Measurements from ENCODE around the gene SUSD3. TPM values are rescaled to one million over a fixed set of nuclear protein-coding genes. Genes with fewer than 3 reads are reported as not detected.
"Not testable (repeated sequence)": the region's sequence is repeated elsewhere in the genome, so short reads cannot be mapped to it uniquely, and the experiment has no call there.

SUSD3 gene
- total and polyA plus RNA-seq, 10 of the 15 experiments (the other 5 are each of a cell fraction or from before 2014, with no cell fraction given), result 2.5 to 92.0 (median 31.1) TPM

DNA sequence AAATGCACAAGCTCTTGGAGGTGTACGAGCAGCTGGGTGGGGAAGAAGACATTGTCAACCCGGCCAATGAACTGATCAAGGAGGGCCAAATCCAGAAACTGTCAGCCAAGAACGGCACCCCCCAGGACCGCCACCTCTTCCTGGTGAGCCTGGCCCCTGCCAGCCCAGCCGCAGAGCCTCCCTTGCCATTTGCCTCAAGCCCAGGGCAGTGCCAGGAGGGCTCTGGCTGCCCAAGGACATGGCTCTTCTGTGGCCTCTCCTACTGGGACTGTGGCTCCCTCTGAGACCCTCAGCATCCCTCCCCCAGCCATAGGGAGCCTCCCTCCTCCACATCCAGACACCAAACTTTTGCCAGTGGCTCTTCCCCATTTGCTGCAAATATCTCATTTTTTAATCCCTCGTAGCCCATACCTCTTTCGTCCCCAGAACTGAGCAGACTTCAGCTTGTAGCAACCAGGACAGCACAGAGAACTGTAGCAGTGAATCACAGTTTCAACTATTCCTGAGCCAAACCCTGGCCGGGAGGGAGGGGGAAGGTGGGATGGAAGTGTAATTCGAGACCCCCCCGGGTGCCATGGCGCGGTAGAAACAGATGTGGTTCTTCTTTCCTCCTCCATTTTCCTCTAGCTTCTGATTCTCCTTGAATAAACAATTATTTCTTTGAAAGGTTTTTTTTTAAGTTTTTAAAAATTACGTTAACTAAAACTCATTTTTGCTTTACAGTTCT, 44.5 kb upstream of the SUSD3 start:
- SMC1A ChIA-PET (ENCODE audit: uncharacterized antibody, unreplicated experiment), result interaction anchor here (0.6 to 1.5 kb wide), 2 partner anchors 11 to 51 kb away, joined by 3 to 8 read pairs; no protein-coding TSS in a partner anchor
- no peak overlapping the region for H3K27ac ChIP-seq (ENCODE audit: control insufficient read depth, insufficient read depth)

DNA sequence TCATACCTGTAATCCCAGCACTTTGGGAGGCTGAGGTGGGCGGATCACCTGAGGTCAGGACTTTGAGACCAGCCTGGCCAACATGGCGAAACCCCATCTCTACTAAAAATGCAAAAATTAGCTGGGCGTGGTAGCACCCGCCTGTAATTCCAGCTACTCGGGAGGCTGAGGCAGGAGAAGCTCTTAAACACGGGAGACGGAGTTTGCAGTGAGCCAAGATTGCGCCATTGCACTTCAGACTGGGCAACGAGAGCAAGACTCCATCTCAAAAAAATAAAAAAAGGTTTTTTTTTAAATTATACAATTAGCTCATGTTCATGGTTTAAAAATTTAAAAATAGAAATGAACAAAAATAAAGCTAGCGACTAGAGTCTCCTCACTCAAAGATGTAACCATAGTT, 43.3 kb upstream of the SUSD3 start:
- H3K79me2 ChIP-seq (ENCODE audit: control insufficient read depth, insufficient read depth, low read length); H3K4me3 ChIP-seq; H2AFZ ChIP-seq (ENCODE audit: control insufficient read depth, low read depth, low read length); H3K9ac ChIP-seq (ENCODE audit: control insufficient read depth, insufficient read depth, low read length); H3K9me3 ChIP-seq (replicated peaks; ENCODE audit: control insufficient read depth, insufficient read depth, low read length); BruUV-seq (replicated peaks); DNase-seq (ENCODE audit: low read depth, low spot score); in situ Hi-C loops (cut with MboI); H3K27me3 ChIP-seq (replicated peaks in 1 of 2; ENCODE audit: control insufficient read depth in 2 of 2, insufficient read depth in 2 of 2, low read length in 1 of 2); FAIRE-seq; H3K4me1 ChIP-seq (ENCODE audit: control insufficient read depth, insufficient read depth, low read length); H3K4me2 ChIP-seq (ENCODE audit: control insufficient read depth, insufficient read depth); H3K27ac ChIP-seq (ENCODE audit: control insufficient read depth, insufficient read depth); ATAC-seq; H4K20me1 ChIP-seq (ENCODE audit: control insufficient read depth, insufficient read depth); intact Hi-C loops (cut with micrococcal nuclease; ENCODE audit: unreplicated experiment): not testable (repeated sequence)
- peaks cover 7 to 22% of the 10 kb centered on the region in 2 experiments; a peak in 3 of 4 replicates for H3K36me3 ChIP-seq (ENCODE audit: control insufficient read depth in 2 of 2, insufficient read depth in 2 of 2, low read length in 1 of 2)
- ChIA-PET POLR2A (interaction anchor here (1.0 to 1.2 kb wide), 2 partner anchors 12 to 13 kb away, joined by 3 to 7 read pairs; no protein-coding TSS in a partner anchor), SMC1A (ENCODE audit: uncharacterized antibody, unreplicated experiment) (interaction anchor here (1.4 kb wide), 2 partner anchors 12 to 13 kb away, joined by 4 to 7 read pairs; no protein-coding TSS in a partner anchor), CTCF (interaction anchor here (1.0 to 1.4 kb wide), 4 partner anchors 10 to 42 kb away, joined by 3 to 4 read pairs (median 3); no protein-coding TSS in a partner anchor), RAD21 (ENCODE audit: unreplicated experiment) (interaction anchor here (0.6 to 1.0 kb wide), 2 partner anchors 43 to 92 kb away, joined by 3 to 4 read pairs; no protein-coding TSS in a partner anchor)
- 98% methylated on average over 10 of the region's 10 CpGs for WGBS (ENCODE audit: insufficient coverage, insufficient replicate concordance, low lambda C conversion rate, missing lambda C conversion rate)

More for the DNA sequence above, 44.5 kb upstream of the SUSD3 start:
- H3K9me3 ChIP-seq (replicated peaks; ENCODE audit: control insufficient read depth, insufficient read depth, low read length), result no peaks in the 10 kb centered on the region
- in situ Hi-C loops (cut with MboI) (no loop called here), intact Hi-C loops (cut with micrococcal nuclease; ENCODE audit: unreplicated experiment) (no loop called here)
- peaks cover 5 to 23% of the 10 kb centered on the region in 2 experiments; a peak in 3 of 4 replicates for H3K36me3 ChIP-seq (ENCODE audit: control insufficient read depth in 2 of 2, insufficient read depth in 2 of 2, low read length in 1 of 2)
- no peaks in the 10 kb centered on the region for H3K4me1 ChIP-seq (ENCODE audit: control insufficient read depth, insufficient read depth, low read length)
- no peaks in the 10 kb centered on the region for H3K79me2 ChIP-seq (ENCODE audit: control insufficient read depth, insufficient read depth, low read length)
- no peak for ATAC-seq
- WGBS (ENCODE audit: insufficient coverage, insufficient replicate concordance, low lambda C conversion rate, missing lambda C conversion rate), result 98% methylated on average over 13 of the region's 13 CpGs
- no peaks in the 10 kb centered on the region for H3K27me3 ChIP-seq (replicated peaks in 1 of 2; ENCODE audit: control insufficient read depth in 2 of 2, insufficient read depth in 2 of 2, low read length in 1 of 2)
- H4K20me1 ChIP-seq (ENCODE audit: control insufficient read depth, insufficient read depth), result no peaks in the 10 kb centered on the region
- TF ChIP-seq POLR2AphosphoS5 (IDR thresholded peaks at IDR 0.05; ENCODE audit: low read length) (no peak), NR2F1 (conservative IDR thresholded peaks at IDR 0.05) (no peak), JUND (IDR thresholded peaks at IDR 0.05; ENCODE audit: low read depth, low read length) (no peak), NFYB (IDR thresholded peaks at IDR 0.05; ENCODE audit: insufficient read depth, low read depth, low read length) (no peak), RFX5 (IDR thresholded peaks at IDR 0.05; ENCODE audit: low read depth, low read length) (no peak), MYB (IDR thresholded peaks at IDR 0.05; ENCODE audit: borderline replicate concordance, low read depth, low read length) (no peak)
- no peak for FAIRE-seq
- CTCF ChIA-PET, result interaction anchor here (0.7 to 1.9 kb wide), 3 partner anchors 11 to 57 kb away, joined by 3 to 5 read pairs (median 3); no protein-coding TSS in a partner anchor
- no peak overlapping the region for H3K4me2 ChIP-seq (ENCODE audit: control insufficient read depth, insufficient read depth)
- POLR2A ChIA-PET, result no interaction called here
- no peak overlapping the region for H3K4me3 ChIP-seq
- no TSS peak for BruUV-seq (replicated peaks)
- H2AFZ ChIP-seq (ENCODE audit: control insufficient read depth, low read depth, low read length), result no peak overlapping the region
- RAD21 ChIA-PET (ENCODE audit: unreplicated experiment), result interaction anchor here (1.0 kb wide), 1 partner anchor 11 kb away, joined by 3 read pairs; no protein-coding TSS in a partner anchor
- no peak overlapping the region for H3K9ac ChIP-seq (ENCODE audit: control insufficient read depth, insufficient read depth, low read length)
- no peak for DNase-seq (ENCODE audit: low read depth, low spot score)
